Stromal cell of bone marrow (primary cell): Measurements from ENCODE around the gene OVOL2.
A peak's percentile ranks its signal among the peaks of the same experiment; 100 is the strongest.

Source experiments
- DNase-seq: peaks from one replicate; pipeline ENCODE4 v3.0.0-alpha.2; 2012; ENCODE audit warnings: low read depth

Gene OVOL2

GRCh38 chr20:18012901-18013300, 44.8 kb downstream of the OVOL2 start:
- no peak for DNase-seq

- DNase-seq: no peak
Measured at GRCh38 chr20:18011951-18012645, 45.6 kb downstream of the OVOL2 start.

- DNase-seq: no peak
Measured at GRCh38 chr20:18011482-18011881, 46.2 kb downstream of the OVOL2 start.

GRCh38 chr20:18009116-18009515, 48.6 kb downstream of the OVOL2 start:
- DNase-seq: no peak

GRCh38 chr20:18007534-18008292, 50.0 kb downstream of the OVOL2 start:
- DNase-seq: no peak

GRCh38 chr20:18006684-18007083, 51.0 kb downstream of the OVOL2 start:
- no peak for DNase-seq

GRCh38 chr20:18005990-18006364, 51.7 kb downstream of the OVOL2 start:
- no peak for DNase-seq

GRCh38 chr20:18005170-18005989, 52.3 kb downstream of the OVOL2 start:
- DNase-seq: no peak

GRCh38 chr20:18004384-18005031, 53.2 kb downstream of the OVOL2 start:
- DNase-seq: no peak

GRCh38 chr20:18003897-18004296, 53.8 kb downstream of the OVOL2 start:
- no peak for DNase-seq

- DNase-seq: peak; percentile 91
Measured at GRCh38 chr20:18001131-18001921, 56.4 kb downstream of the OVOL2 start.

GRCh38 chr20:17999566-17999965, 58.1 kb downstream of the OVOL2 start:
- DNase-seq: no peak

GRCh38 chr20:17998446-17998845, 59.3 kb downstream of the OVOL2 start:
- DNase-seq: no peak

- peak; percentile 63 for DNase-seq
Measured at GRCh38 chr20:17995967-17996819, 61.5 kb downstream of the OVOL2 start.

- DNase-seq: no peak
Measured at GRCh38 chr20:17993546-17993945, 64.2 kb downstream of the OVOL2 start.

- DNase-seq: no peak
Measured at GRCh38 chr20:17992847-17993513, 64.7 kb downstream of the OVOL2 start.

GRCh38 chr20:17992224-17992637, 65.5 kb downstream of the OVOL2 start:
- DNase-seq: no peak

GRCh38 chr20:17990278-17990972, 67.3 kb downstream of the OVOL2 start:
- DNase-seq: no peak

- no peak for DNase-seq
Measured at GRCh38 chr20:17987988-17988387, 69.7 kb downstream of the OVOL2 start.
